HCT116 (cell line): Measurements from ENCODE around the gene KRTAP1-3. TPM values are rescaled to one million over a fixed set of nuclear protein-coding genes. Genes with fewer than 3 reads are reported as not detected.

Experiments used
- ATAC-seq: fragments of 200-7000 bp; cut with Tn5 transposase; 2 replicates; pipeline ENCODE4 v1.9.1; 2020; ENCODE audit warnings: mild to moderate bottlenecking, moderate library complexity
- BruUV-seq: library from RNA; stranded (reverse); fragments of 400-500 nt; replicated peaks from 2 replicates; lab custom pipeline; 2021; lab: Mats Ljungman, UMichigan
- CTCF ChIA-PET: fragments of 300-600 bp; sonication (Branson Sonifier 250); formaldehyde crosslinking; loops from one replicate; lab custom pipeline; 2021; ENCODE audit warnings: antibody characterized with exemption; lab: Charles Lee
- POLR2A ChIA-PET: fragments of 300-600, 350-600 bp; sonication (Branson Sonifier 250); formaldehyde crosslinking; loops from one replicate; lab custom pipeline; 2021; ENCODE audit warnings: antibody characterized with exemption; lab: Charles Lee
- RAD21 ChIA-PET, 2 experiments: fragments of 300-600 bp; sonication (Branson Sonifier 250); formaldehyde crosslinking; loops; one replicate each; lab custom pipeline; 2023; ENCODE audit warnings: low total read pairs in 2 of 2; ENCODE audit not compliant: uncharacterized antibody in 2 of 2, unreplicated experiment in 2 of 2, low non-redundant PET in 1 of 2; lab: Charles Lee
- DNase-seq: peaks from one replicate; pipeline ENCODE4 v3.0.0-alpha.2; 2010; ENCODE audit warnings: low read depth, low spot score
- H2AFZ ChIP-seq: fragments of 200-600 bp; shearing (Covaris generic), sonication (generic); 2 replicates; pipeline ENCODE4 v1.6.1; 2017; ENCODE audit warnings: low read depth, mixed run types, mixed read lengths, antibody characterized with exemption, low read length; ENCODE audit not compliant: poor library complexity, severe bottlenecking
- H3K27ac ChIP-seq: 2 replicates; pipeline ENCODE4 v1.5.1; 2012; ENCODE audit warnings: low read depth, low read length
- H3K27me3 ChIP-seq: fragments of 200-600 bp; sonication (generic); 2 replicates; pipeline ENCODE4 v1.6.1; 2016; ENCODE audit warnings: mixed run types, low read length, mixed read lengths; ENCODE audit not compliant: insufficient read depth
- H3K36me3 ChIP-seq, 2 experiments: fragments of 200-500 bp in 1 of 2; fragments of 200-600 bp in 1 of 2; sonication (Bioruptor generic) in 1 of 2; sonication (generic) in 1 of 2; 2 replicates each; pipeline versions ENCODE4 v1.5.1 to v1.6.1; 2014 to 2016; ENCODE audit warnings: low read length in 2 of 2, inconsistent platforms in 1 of 2, mixed read lengths in 1 of 2, mixed run types in 1 of 2; ENCODE audit not compliant: insufficient read depth in 2 of 2, control insufficient read depth in 1 of 2
- H3K4me1 ChIP-seq, 2 experiments: fragments of 200-600 bp in 1 of 2; sonication (generic) in 1 of 2; 2 replicates each; pipeline versions ENCODE4 v1.5.1 to v1.6.1; 2012 to 2017; ENCODE audit warnings: low read length in 2 of 2, inconsistent platforms in 1 of 2, mild to moderate bottlenecking in 1 of 2, mixed read lengths in 1 of 2, mixed run types in 1 of 2, moderate library complexity in 1 of 2; ENCODE audit not compliant: insufficient read depth in 2 of 2, control insufficient read depth in 1 of 2
- H3K4me2 ChIP-seq: fragments of 200-600 bp; sonication (generic); 2 replicates; pipeline ENCODE4 v1.6.1; 2017; ENCODE audit warnings: mixed run types, low read length, mixed read lengths
- H3K4me3 ChIP-seq, 2 experiments: fragments of 200-600 bp in 1 of 2; sonication (generic) in 1 of 2; replicated peaks in 1 of 2; 2 replicates each; pipeline ENCODE4 v1.5.1; 2011 to 2016; ENCODE audit warnings: low read length in 2 of 2, control low read depth in 1 of 2, low read depth in 1 of 2, mild to moderate bottlenecking in 1 of 2, mixed read lengths in 1 of 2, mixed run types in 1 of 2
- H3K79me2 ChIP-seq: fragments of 200-600 bp; sonication (generic); 2 replicates; pipeline ENCODE4 v1.6.1; 2017; ENCODE audit warnings: mild to moderate bottlenecking, mixed run types, low read length, moderate library complexity, mixed read lengths; ENCODE audit not compliant: insufficient read depth
- H3K9ac ChIP-seq: fragments of 200-600 bp; sonication (generic); 2 replicates; pipeline ENCODE4 v1.6.1; 2016; ENCODE audit warnings: low read length, mixed read lengths
- H3K9me2 ChIP-seq: fragments of 200-600 bp; sonication (generic), shearing (Covaris generic); 2 replicates; pipeline ENCODE4 v1.6.1; 2017; ENCODE audit warnings: mixed run types, mild to moderate bottlenecking, moderate library complexity; ENCODE audit not compliant: insufficient read depth
- H3K9me3 ChIP-seq, 2 experiments: fragments of 200-500 bp in 1 of 2; fragments of 200-600 bp in 1 of 2; sonication (Bioruptor generic) in 1 of 2; sonication (generic) in 1 of 2; 2 replicates each; pipeline ENCODE4 v1.6.1; 2014 to 2017; ENCODE audit warnings: low read length in 2 of 2, mixed read lengths in 2 of 2, inconsistent platforms in 1 of 2, low read depth in 1 of 2, mild to moderate bottlenecking in 1 of 2, mixed run types in 1 of 2, moderate library complexity in 1 of 2; ENCODE audit not compliant: control insufficient read depth in 1 of 2, insufficient read depth in 1 of 2
- H4K20me1 ChIP-seq: fragments of 200-600 bp; sonication (generic), shearing (Covaris generic); 2 replicates; pipeline ENCODE4 v1.6.1; 2017; ENCODE audit warnings: mixed run types, mild to moderate bottlenecking, moderate library complexity; ENCODE audit not compliant: insufficient read depth
- ATF3 ChIP-seq: IDR thresholded peaks from 2 replicates; pipeline ENCODE4 v1.6.1; 2012
- CBX3 ChIP-seq: IDR thresholded peaks from 2 replicates; pipeline ENCODE4 v1.6.1; 2012; ENCODE audit warnings: low read depth
- CEBPB ChIP-seq: IDR thresholded peaks from 2 replicates; pipeline ENCODE4 v1.6.1; 2012; ENCODE audit warnings: low read depth
- CTCF ChIP-seq, 3 experiments: fragments of 200-600 bp in 1 of 3; sonication (generic) in 1 of 3; IDR thresholded peaks in 2 of 3; conservative IDR thresholded peaks in 1 of 3; 2 replicates each; pipeline ENCODE4 v1.5.1; 2012 to 2017; ENCODE audit warnings: low read depth in 2 of 3, low read length in 2 of 3, antibody characterized with exemption in 1 of 3, borderline replicate concordance in 1 of 3, control low read depth in 1 of 3, mild to moderate bottlenecking in 1 of 3, mixed read lengths in 1 of 3, mixed run types in 1 of 3, moderate library complexity in 1 of 3; ENCODE audit not compliant: insufficient read depth in 1 of 3
- ELF1 ChIP-seq: IDR thresholded peaks from 2 replicates; pipeline ENCODE4 v1.6.1; 2012; ENCODE audit warnings: low read depth, borderline replicate concordance
- EZH2 ChIP-seq: fragments of 200-600 bp; sonication (generic); IDR thresholded peaks from 2 replicates; pipeline ENCODE4 v1.6.1; 2017; ENCODE audit warnings: antibody characterized with exemption, mixed run types
- EZH2phosphoT487 ChIP-seq: fragments of 200-600 bp; IDR thresholded peaks from 2 replicates; pipeline ENCODE4 v1.6.1; 2018; ENCODE audit warnings: antibody characterized with exemption, borderline replicate concordance
- FOSL1 ChIP-seq: IDR thresholded peaks from 2 replicates; pipeline ENCODE4 v1.6.1; 2012; ENCODE audit warnings: low read depth
- JUND ChIP-seq: IDR thresholded peaks from 2 replicates; pipeline ENCODE4 v1.6.1; 2012
- MAX ChIP-seq: IDR thresholded peaks from 2 replicates; pipeline ENCODE4 v1.6.1; 2012
- POLR2A ChIP-seq: IDR thresholded peaks from 2 replicates; pipeline ENCODE4 v1.7.0; 2011; ENCODE audit warnings: borderline replicate concordance; ENCODE audit not compliant: insufficient read depth, insufficient read length; ENCODE audit errors: extremely low read depth
- POLR2AphosphoS5 ChIP-seq: IDR thresholded peaks from 2 replicates; pipeline ENCODE4 v1.6.1; 2011; ENCODE audit warnings: mild to moderate bottlenecking, low read depth, low read length, moderate library complexity
- RAD21 ChIP-seq: IDR thresholded peaks from 2 replicates; pipeline ENCODE4 v1.6.1; 2012; ENCODE audit warnings: low read depth, mild to moderate bottlenecking
- REST ChIP-seq: IDR thresholded peaks from 2 replicates; pipeline ENCODE4 v1.6.1; 2012; ENCODE audit warnings: low read depth
- SIN3A ChIP-seq: IDR thresholded peaks from 2 replicates; pipeline ENCODE4 v1.6.1; 2012; ENCODE audit warnings: low read depth
- SP1 ChIP-seq: IDR thresholded peaks from 2 replicates; pipeline ENCODE4 v1.6.1; 2012; ENCODE audit warnings: low read depth
- SRF ChIP-seq: IDR thresholded peaks from 2 replicates; pipeline ENCODE4 v1.6.1; 2012; ENCODE audit warnings: low read depth
- TCF7L2 ChIP-seq: IDR thresholded peaks from 2 replicates; pipeline ENCODE4 v1.7.0; 2011; ENCODE audit warnings: borderline replicate concordance, inconsistent platforms; ENCODE audit not compliant: insufficient read depth, insufficient read length; ENCODE audit errors: extremely low read depth
- YY1 ChIP-seq: IDR thresholded peaks from 2 replicates; pipeline ENCODE4 v1.6.1; 2011; ENCODE audit warnings: low read length, low read depth, moderate library complexity, mild to moderate bottlenecking; ENCODE audit not compliant: insufficient replicate concordance; ENCODE audit errors: extremely low read depth
- ZFX ChIP-seq: fragments of 450-650 bp; IDR thresholded peaks from 2 replicates; pipeline ENCODE4 v1.6.1; 2017
- ZNF274 ChIP-seq: fragments of 200-500 bp; sonication (Bioruptor generic); IDR thresholded peaks from 2 replicates; pipeline ENCODE4 v1.6.1; 2014; ENCODE audit warnings: mild to moderate bottlenecking, low read depth, low read length, inconsistent platforms
- intact Hi-C: fragments of 100-400 bp; cut with micrococcal nuclease; formaldehyde crosslinking; loops from 2 replicates; pipeline ENCODE4 v1.10.0; 2022
- total RNA-seq: library from RNA; stranded (reverse); gene quantifications from one replicate; pipeline ENCODE4 v1.2.1, GENCODE V29; 2021; ENCODE audit not compliant: unreplicated experiment

KRTAP1-3 gene
- total RNA-seq, 1 experiment from 2014 or later: not detected

- POLR2A ChIA-PET: no interaction called here
- Histone ChIP-seq H3K9ac (no peak overlapping the region), H3K79me2 (peaks cover 38% of the 10 kb centered on the region), H3K9me2 (no peaks in the 10 kb centered on the region), H2AFZ (no peak overlapping the region), H3K4me1 (peaks cover under 1 to 61% of the 10 kb centered on the region in 2 experiments; a peak in 3 of 4 replicates), H3K9me3 (no peaks in the 10 kb centered on the region; a peak in 1 of 4 replicates), H3K36me3 (peaks cover 0 to 74% of the 10 kb centered on the region in 2 experiments; a peak in 2 of 4 replicates), H3K4me2 (no peak overlapping the region), H3K27ac (peak overlapping the region; percentile 62), H3K27me3 (no peaks in the 10 kb centered on the region), H3K4me3 (no peak overlapping the region), H4K20me1 (no peaks in the 10 kb centered on the region)
- intact Hi-C loops: no loop called here
- RAD21 ChIA-PET: no interaction called here
- DNase-seq: no peak
- CTCF ChIA-PET: no interaction called here
- no TSS peak for BruUV-seq
- peak; percentile 34 for ATAC-seq
- no peak for TF ChIP-seq YY1
- TF ChIP-seq ELF1: no peak
- peak; percentile 93 for TF ChIP-seq TCF7L2
- TF ChIP-seq POLR2AphosphoS5: peak; percentile 42; the same call in 1 of the 2 replicates
- TF ChIP-seq ATF3: no peak
- TF ChIP-seq SP1: no peak
- TF ChIP-seq CEBPB: no peak
- no peak for TF ChIP-seq POLR2A
- TF ChIP-seq EZH2: no peak
- TF ChIP-seq EZH2phosphoT487: no peak
- TF ChIP-seq ZNF274: no peak
- peak; percentile 25; the same call in 1 of the 2 replicates for TF ChIP-seq MAX
- no peak for TF ChIP-seq JUND
- no peak for TF ChIP-seq FOSL1
- no peak for TF ChIP-seq RAD21
- TF ChIP-seq CTCF (IDR thresholded peaks at IDR 0.05 in 2 of 3, conservative IDR thresholded peaks at IDR 0.05 in 1 of 3; ENCODE audit: borderline replicate concordance in 1 of 3, insufficient read depth in 1 of 3, low read depth in 2 of 3, low read length in 2 of 3): no peak
- no peak for TF ChIP-seq ZFX
- no peak for TF ChIP-seq CBX3
- TF ChIP-seq SIN3A: no peak
- TF ChIP-seq REST: no peak
- no peak for TF ChIP-seq SRF
Measured at GRCh38 chr17:41071606-41072360, 37.1 kb upstream of the KRTAP1-3 start.
